KOPT-K1 (cell line): ENCODE results near the gene CHAF1B.
A peak's percentile ranks its signal among the peaks of the same experiment; 100 is the strongest.
"Not testable (repeated sequence)": the region's sequence is repeated elsewhere in the genome, so short reads cannot be mapped to it uniquely, and the experiment has no call there.

Experiments
- H3K27ac ChIP-seq: fragments of 200-600 bp; sonication (generic); 2 replicates; pipeline ENCODE4 v1.5.1; 2016; ENCODE audit warnings: antibody characterized with exemption, mild to moderate bottlenecking, low read depth, low read length; ENCODE audit not compliant: poor library complexity, severe bottlenecking
- H3K36me3 ChIP-seq: fragments of 200-600 bp; sonication (generic); 2 replicates; pipeline ENCODE4 v1.5.1; 2017; ENCODE audit warnings: antibody characterized with exemption, mild to moderate bottlenecking, low read length, moderate library complexity; ENCODE audit not compliant: insufficient read depth
- H3K9me3 ChIP-seq: fragments of 200-600 bp; sonication (generic); 2 replicates; pipeline ENCODE4 v1.5.1; 2017; ENCODE audit warnings: antibody characterized with exemption, low read length, mild to moderate bottlenecking; ENCODE audit not compliant: insufficient read depth, poor library complexity, severe bottlenecking

The CHAF1B gene

GRCh38 chr21:36385233-36386030 lies at the start of gene CHAF1B:
Gene CHAF1B, plus strand, starts transcription at chr21:36385392. Its CDS starts 745 bp downstream, at chr21:36386137.
- H3K27ac ChIP-seq = peak within 1 kb of the TSS; percentile 77
- peaks cover 43% of the 10 kb centered on the region for H3K36me3 ChIP-seq
- no peaks in the 10 kb centered on the region for H3K9me3 ChIP-seq

- Histone ChIP-seq H3K36me3 (peaks cover 94% of the 10 kb centered on the region), H3K27ac (no peak overlapping the region), H3K9me3 (no peaks in the 10 kb centered on the region)
Measured at GRCh38 chr21:36337099-36337509, 48.1 kb upstream of the CHAF1B start.

GRCh38 chr21:36338975-36339374 lies 46.2 kb upstream of the CHAF1B start:
- Histone ChIP-seq H3K27ac (no peak overlapping the region), H3K36me3 (peaks cover 98% of the 10 kb centered on the region), H3K9me3 (no peaks in the 10 kb centered on the region)

- peaks cover 98% of the 10 kb centered on the region for H3K36me3 ChIP-seq
- not testable (repeated sequence) for H3K9me3 ChIP-seq, H3K27ac ChIP-seq
Measured at GRCh38 chr21:36342581-36342980, 42.6 kb upstream of the CHAF1B start.

GRCh38 chr21:36344931-36345330 lies 40.3 kb upstream of the CHAF1B start:
- peaks cover 98% of the 10 kb centered on the region for H3K36me3 ChIP-seq
- H3K9me3 ChIP-seq = no peaks in the 10 kb centered on the region

GRCh38 chr21:36347278-36347961 lies 37.8 kb upstream of the CHAF1B start:
- H3K36me3 ChIP-seq = peaks cover 99% of the 10 kb centered on the region
- no peak overlapping the region for H3K27ac ChIP-seq
- H3K9me3 ChIP-seq = no peaks in the 10 kb centered on the region

More at GRCh38 chr21:36344931-36345330, 40.3 kb upstream of the CHAF1B start:
- H3K27ac ChIP-seq = no peak overlapping the region

GRCh38 chr21:36347962-36348328 lies 37.2 kb upstream of the CHAF1B start:
- Histone ChIP-seq H3K36me3 (peaks cover 100% of the 10 kb centered on the region), H3K9me3 (no peaks in the 10 kb centered on the region), H3K27ac (no peak overlapping the region)

GRCh38 chr21:36349315-36349714 lies 35.9 kb upstream of the CHAF1B start:
- Histone ChIP-seq H3K27ac (no peak overlapping the region), H3K9me3 (no peaks in the 10 kb centered on the region), H3K36me3 (peaks cover 97% of the 10 kb centered on the region)

GRCh38 chr21:36350282-36350910 lies 34.8 kb upstream of the CHAF1B start:
- Histone ChIP-seq H3K27ac (no peak overlapping the region), H3K9me3 (no peaks in the 10 kb centered on the region), H3K36me3 (peaks cover 97% of the 10 kb centered on the region)

GRCh38 chr21:36354918-36355680 lies 30.1 kb upstream of the CHAF1B start:
- Histone ChIP-seq H3K36me3 (peaks cover 90% of the 10 kb centered on the region), H3K9me3 (no peaks in the 10 kb centered on the region), H3K27ac (no peak overlapping the region)

- H3K9me3 ChIP-seq = no peaks in the 10 kb centered on the region
- H3K36me3 ChIP-seq = peaks cover 90% of the 10 kb centered on the region
- no peak overlapping the region for H3K27ac ChIP-seq
Measured at GRCh38 chr21:36355868-36356267, 29.3 kb upstream of the CHAF1B start.

GRCh38 chr21:36359185-36359584 lies 26.0 kb upstream of the CHAF1B start:
- Histone ChIP-seq H3K9me3 (no peaks in the 10 kb centered on the region), H3K36me3 (peaks cover 93% of the 10 kb centered on the region)

GRCh38 chr21:36369064-36369685 lies 16.0 kb upstream of the CHAF1B start:
- Histone ChIP-seq H3K36me3 (peaks cover 98% of the 10 kb centered on the region), H3K9me3 (no peaks in the 10 kb centered on the region), H3K27ac (no peak overlapping the region)

More at GRCh38 chr21:36359185-36359584, 26.0 kb upstream of the CHAF1B start:
- H3K27ac ChIP-seq = no peak overlapping the region

- no peak overlapping the region for H3K27ac ChIP-seq
- H3K36me3 ChIP-seq = peaks cover 74% of the 10 kb centered on the region
- no peaks in the 10 kb centered on the region for H3K9me3 ChIP-seq
Measured at GRCh38 chr21:36375994-36376393, 9.2 kb upstream of the CHAF1B start.
